ENCODE data around the gene SEPTIN1. TPM values are rescaled to one million over a fixed set of nuclear protein-coding genes. Genes with fewer than 3 reads are reported as not detected.

SEPTIN1 gene, protein sequence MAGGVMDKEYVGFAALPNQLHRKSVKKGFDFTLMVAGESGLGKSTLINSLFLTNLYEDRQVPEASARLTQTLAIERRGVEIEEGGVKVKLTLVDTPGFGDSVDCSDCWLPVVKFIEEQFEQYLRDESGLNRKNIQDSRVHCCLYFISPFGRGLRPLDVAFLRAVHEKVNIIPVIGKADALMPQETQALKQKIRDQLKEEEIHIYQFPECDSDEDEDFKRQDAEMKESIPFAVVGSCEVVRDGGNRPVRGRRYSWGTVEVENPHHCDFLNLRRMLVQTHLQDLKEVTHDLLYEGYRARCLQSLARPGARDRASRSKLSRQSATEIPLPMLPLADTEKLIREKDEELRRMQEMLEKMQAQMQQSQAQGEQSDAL
- 0.65 TPM for polyA plus RNA-seq (2013, experiment 1 of 2)
- 2.0 TPM for polyA plus RNA-seq (2013, experiment 2 of 2)

DNA sequence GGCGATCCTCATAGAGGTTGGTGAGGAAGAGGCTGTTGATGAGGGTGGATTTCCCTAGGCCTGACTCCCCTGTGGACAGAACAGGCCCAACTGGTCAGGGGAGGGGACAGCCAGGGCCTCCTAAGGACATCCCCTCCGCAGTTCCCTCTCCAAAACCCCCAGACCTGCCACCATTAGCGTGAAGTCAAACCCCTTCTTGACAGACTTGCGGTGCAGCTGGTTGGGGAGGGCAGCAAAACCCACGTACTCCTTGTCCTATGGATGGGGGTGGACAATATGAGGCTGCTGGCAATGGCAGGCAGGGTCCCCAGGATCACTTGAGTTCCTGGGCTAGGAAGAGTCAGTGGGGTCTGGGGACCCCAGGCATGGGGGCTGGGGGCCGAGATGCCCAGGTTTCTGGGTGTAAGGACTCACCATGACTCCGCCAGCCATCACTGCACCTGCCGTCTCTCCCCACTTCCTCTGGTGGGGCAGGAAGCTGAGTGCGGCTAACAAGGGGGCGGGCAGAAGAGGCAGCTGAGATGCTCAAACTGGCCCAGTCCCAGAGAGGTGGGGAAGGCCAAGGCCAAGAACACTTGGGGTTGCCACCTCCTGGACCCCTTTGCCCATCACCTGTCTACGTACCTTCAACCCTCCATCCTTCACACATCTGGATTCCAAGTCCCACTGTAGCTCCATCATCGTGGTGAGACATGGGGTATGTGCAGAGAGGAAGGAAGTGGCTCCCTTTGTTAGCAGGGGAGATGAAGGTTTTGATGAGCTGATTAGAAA lies at the start of gene SEPTIN1:
TSS of gene SEPTIN1 (minus strand) at position 451 of the 771 bp plus-strand sequence. CDS start at position 432, 19 bp downstream.
- Histone ChIP-seq H3K9me3 (ENCODE audit: insufficient read depth, low read depth, low read length) (no peaks in the 10 kb centered on the region), H3K9ac (ENCODE audit: low read depth, low read length) (no peak within 1 kb of the TSS), H3K36me3 (ENCODE audit: insufficient read depth, low read length) (no peaks in the 10 kb centered on the region), H3K4me1 (ENCODE audit: insufficient read depth, low read length) (peaks cover 2% of the 10 kb centered on the region; the same call in 1 of the 2 replicates), H3K27me3 (ENCODE audit: insufficient read depth, low read length) (no peaks in the 10 kb centered on the region), H3K4me3 (ENCODE audit: low read length) (no peak within 1 kb of the TSS), H3K27ac (ENCODE audit: low read depth, low read length) (no peak within 1 kb of the TSS)
- 87% methylated on average over 12 of the region's 12 CpGs for WGBS

DNA sequence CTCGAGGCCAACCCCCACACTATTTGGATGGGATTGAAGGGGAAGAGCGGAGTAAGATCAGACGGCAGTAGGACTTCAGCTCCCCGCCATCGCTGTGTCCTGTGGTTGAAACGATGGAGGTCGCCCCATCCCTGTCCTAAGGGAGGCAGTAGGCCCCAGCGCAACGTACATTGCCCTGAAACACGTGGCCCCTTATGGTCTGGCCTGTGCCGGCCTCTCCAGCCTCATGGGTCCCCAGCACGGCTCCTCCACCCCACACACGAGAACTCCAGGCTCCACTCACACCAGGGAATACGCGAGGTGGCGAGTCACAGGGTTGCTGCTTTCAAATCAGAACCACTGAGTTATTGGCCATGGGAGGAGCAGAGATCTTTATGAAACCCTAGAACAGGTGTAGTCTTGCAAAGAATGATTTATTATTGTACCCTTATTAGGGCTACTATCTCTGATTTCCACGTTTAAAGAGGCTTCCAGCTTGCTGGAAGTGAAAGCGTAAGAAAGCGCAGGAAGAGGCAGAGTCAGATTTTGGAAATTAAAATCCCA lies 48.1 kb upstream of the SEPTIN1 start:
- peak overlapping the region; percentile 42; the same call in 1 of the 2 replicates for H3K9ac ChIP-seq (ENCODE audit: low read depth, low read length)

DNA sequence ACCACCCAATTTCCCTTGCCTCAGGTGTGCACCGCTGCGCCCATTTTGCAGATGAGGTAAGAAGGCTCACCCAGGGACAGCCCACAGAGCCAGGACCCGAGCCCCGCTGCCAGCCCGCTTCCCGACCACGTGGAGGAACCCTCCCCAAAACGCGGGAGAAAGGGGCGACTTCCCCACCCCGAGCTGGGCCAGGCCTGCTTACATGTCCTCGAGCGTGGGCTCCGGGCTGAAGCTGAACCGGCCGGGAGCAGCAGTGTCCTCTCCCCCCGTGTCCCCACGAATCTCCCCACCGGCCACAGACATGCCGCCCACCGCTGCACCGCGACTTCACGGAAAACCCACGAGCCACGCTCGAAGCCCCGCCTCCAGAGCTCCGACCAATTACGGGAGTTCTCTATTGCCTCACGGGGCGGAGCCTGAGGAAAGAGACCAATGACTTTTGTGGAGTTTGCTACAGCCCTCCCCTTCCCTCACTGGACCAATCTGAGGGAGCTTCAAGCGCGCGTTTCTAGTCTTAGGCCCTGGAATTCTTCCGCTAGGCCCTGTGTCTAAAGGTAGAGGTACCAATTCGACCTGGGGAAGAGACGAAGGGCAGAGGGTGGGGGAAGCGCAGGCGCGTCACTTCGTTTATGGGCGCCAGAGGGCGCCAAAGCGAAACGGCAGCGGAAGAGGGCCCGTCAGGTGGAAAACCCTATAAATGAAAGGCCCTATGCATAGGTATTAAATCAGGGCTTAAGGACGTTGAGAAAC lies 47.5 kb upstream of the SEPTIN1 start, which contains the start of gene DCTPP1:
TSS of gene DCTPP1 (minus strand) at position 353 of the 750 bp plus-strand sequence. CDS start at position 303, 50 bp downstream.
- peaks cover 17% of the 10 kb centered on the region for H3K36me3 ChIP-seq (ENCODE audit: insufficient read depth, low read length)
- no peak within 1 kb of the TSS for H3K27ac ChIP-seq (ENCODE audit: low read depth, low read length)
- no peaks in the 10 kb centered on the region for H3K27me3 ChIP-seq (ENCODE audit: insufficient read depth, low read length)
- peak within 1 kb of the TSS; percentile 67 for H3K9ac ChIP-seq (ENCODE audit: low read depth, low read length)
- WGBS, result under 1% methylated on average over 49 of the region's 49 CpGs
- H3K9me3 ChIP-seq (ENCODE audit: insufficient read depth, low read depth, low read length), result no peaks in the 10 kb centered on the region
- peak within 1 kb of the TSS; percentile 73 for H3K4me3 ChIP-seq (ENCODE audit: low read length)
- peaks cover 5% of the 10 kb centered on the region; the same call in 1 of the 2 replicates for H3K4me1 ChIP-seq (ENCODE audit: insufficient read depth, low read length)

More for the DNA sequence above, 48.1 kb upstream of the SEPTIN1 start:
- Histone ChIP-seq H3K27me3 (ENCODE audit: insufficient read depth, low read length) (no peaks in the 10 kb centered on the region), H3K9me3 (ENCODE audit: insufficient read depth, low read depth, low read length) (no peaks in the 10 kb centered on the region), H3K4me1 (ENCODE audit: insufficient read depth, low read length) (peaks cover 5% of the 10 kb centered on the region; the same call in 1 of the 2 replicates), H3K36me3 (ENCODE audit: insufficient read depth, low read length) (peaks cover 17% of the 10 kb centered on the region), H3K4me3 (ENCODE audit: low read length) (peak overlapping the region; percentile 73), H3K27ac (ENCODE audit: low read depth, low read length) (no peak overlapping the region)
- WGBS, result 51% methylated on average over 19 of the region's 19 CpGs

DNA sequence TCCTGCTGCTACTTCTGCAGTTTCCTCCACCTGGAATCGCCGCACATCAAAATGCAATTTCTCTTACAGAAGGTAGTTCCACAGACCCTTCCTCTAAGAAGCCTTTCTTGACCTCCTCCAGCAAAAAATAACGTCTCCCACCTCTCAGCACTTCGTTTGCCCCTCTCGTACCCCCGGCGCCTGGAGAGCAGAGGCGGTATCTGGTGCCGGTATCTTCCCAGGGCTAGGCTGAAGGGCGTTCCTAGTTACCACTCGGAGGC lies 47.0 kb upstream of the SEPTIN1 start:
- 2% methylated on average over 11 of the region's 11 CpGs for WGBS
- H3K27me3 ChIP-seq (ENCODE audit: insufficient read depth, low read length), result no peaks in the 10 kb centered on the region
- H3K9me3 ChIP-seq (ENCODE audit: insufficient read depth, low read depth, low read length), result no peaks in the 10 kb centered on the region
- H3K9ac ChIP-seq (ENCODE audit: low read depth, low read length), result peak overlapping the region; percentile 67
- H3K4me1 ChIP-seq (ENCODE audit: insufficient read depth, low read length), result peaks cover 5% of the 10 kb centered on the region; the same call in 1 of the 2 replicates
- peak overlapping the region; percentile 73 for H3K4me3 ChIP-seq (ENCODE audit: low read length)
- H3K36me3 ChIP-seq (ENCODE audit: insufficient read depth, low read length), result peaks cover 22% of the 10 kb centered on the region
- no peak overlapping the region for H3K27ac ChIP-seq (ENCODE audit: low read depth, low read length)

DNA sequence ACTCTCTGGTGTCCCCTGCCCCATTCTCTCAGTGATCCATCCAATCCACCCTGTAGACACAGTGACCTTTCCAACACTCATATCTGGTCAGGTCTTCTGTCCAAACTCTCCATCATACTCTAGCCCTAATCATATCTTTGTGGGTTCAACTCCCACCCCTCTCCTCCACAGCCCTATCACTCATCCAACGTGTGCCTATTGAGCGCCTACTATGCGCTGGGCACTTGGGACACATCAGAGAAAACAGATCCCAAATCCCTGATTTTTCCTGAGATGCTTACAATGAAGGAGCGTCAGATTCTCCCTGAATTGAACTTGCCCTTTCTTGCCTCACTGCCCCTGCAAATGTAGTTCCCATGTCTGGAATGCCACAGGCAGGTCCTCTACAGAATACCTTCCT lies 45.7 kb upstream of the SEPTIN1 start:
- Histone ChIP-seq H3K27ac (ENCODE audit: low read depth, low read length) (no peak overlapping the region), H3K36me3 (ENCODE audit: insufficient read depth, low read length) (peaks cover 34% of the 10 kb centered on the region), H3K27me3 (ENCODE audit: insufficient read depth, low read length) (no peaks in the 10 kb centered on the region), H3K9ac (ENCODE audit: low read depth, low read length) (no peak overlapping the region), H3K4me1 (ENCODE audit: insufficient read depth, low read length) (peaks cover 5% of the 10 kb centered on the region; the same call in 1 of the 2 replicates), H3K9me3 (ENCODE audit: insufficient read depth, low read depth, low read length) (no peaks in the 10 kb centered on the region), H3K4me3 (ENCODE audit: low read length) (no peak overlapping the region)
- 96% methylated on average over 4 of the region's 4 CpGs for WGBS

DNA sequence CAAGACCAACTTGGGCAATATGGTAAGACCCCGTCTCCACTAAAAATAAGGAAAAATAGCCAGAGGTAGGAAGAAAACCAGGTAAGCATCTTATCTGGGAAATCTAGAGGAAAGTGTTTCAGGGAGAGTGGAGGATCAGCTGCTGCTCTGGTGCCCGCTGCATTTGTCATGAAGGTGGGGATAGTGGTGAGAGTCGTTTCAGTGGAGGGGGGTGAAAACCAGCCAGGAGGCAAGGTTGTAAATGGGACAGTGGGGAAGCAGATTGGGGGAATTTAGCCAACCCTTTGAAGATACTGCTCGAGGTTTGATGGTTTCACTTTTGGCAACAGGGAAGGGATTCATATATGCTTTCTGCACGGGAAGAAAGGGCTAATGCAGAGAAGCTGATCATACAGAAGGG lies 38.6 kb upstream of the SEPTIN1 start:
- Histone ChIP-seq H3K27me3 (ENCODE audit: insufficient read depth, low read length) (no peaks in the 10 kb centered on the region), H3K4me1 (ENCODE audit: insufficient read depth, low read length) (0 out of 2 replicates have a peak, but pooled peaks cover 4% of the 10 kb centered on the region), H3K9me3 (ENCODE audit: insufficient read depth, low read depth, low read length) (no peaks in the 10 kb centered on the region), H3K4me3 (ENCODE audit: low read length) (no peak overlapping the region), H3K36me3 (ENCODE audit: insufficient read depth, low read length) (peaks cover 46% of the 10 kb centered on the region), H3K9ac (ENCODE audit: low read depth, low read length) (no peak overlapping the region), H3K27ac (ENCODE audit: low read depth, low read length) (no peak overlapping the region)
- 91% methylated on average over 5 of the region's 5 CpGs for WGBS

DNA sequence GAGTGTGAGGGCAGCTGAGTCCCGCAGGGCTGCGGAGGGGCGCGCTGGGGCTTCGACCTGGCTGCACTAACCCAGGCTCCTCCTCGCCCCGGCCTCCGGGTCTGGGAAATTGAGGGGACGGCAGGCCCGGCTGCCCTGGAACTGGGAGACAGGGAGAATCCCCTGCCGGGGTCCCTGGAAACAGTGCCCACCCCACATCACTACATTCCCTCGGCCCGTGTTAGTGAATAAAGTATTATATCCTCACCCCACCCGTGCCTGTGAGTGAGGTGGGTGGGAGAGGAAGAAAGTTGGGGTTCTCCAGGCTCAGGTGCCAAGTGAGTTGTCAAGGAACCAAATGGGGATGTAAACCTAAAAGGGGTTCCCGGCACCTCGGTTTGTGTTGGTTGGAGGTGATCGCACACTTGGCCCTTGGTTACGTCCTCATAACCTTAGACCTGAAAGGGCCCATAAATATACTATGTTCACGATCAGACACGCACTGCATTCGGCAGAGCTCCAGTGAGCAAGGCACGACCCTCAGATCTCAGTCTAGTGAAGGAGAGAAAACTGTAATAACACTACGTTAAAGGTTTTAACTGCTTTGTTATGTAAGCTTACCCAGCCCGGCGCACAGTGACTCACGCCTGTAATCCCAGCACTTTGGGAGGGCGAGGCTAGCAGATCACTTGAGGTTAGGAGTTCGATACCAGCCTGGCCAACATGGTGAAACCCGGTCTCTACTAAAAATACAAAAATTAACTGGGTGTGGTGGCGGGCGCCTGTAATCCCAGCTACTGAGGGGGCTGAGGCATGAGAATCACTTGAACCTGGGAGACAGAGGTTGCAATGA lies 36.2 kb upstream of the SEPTIN1 start:
- 0 out of 2 replicates have a peak, but pooled peaks cover 4% of the 10 kb centered on the region for H3K4me1 ChIP-seq (ENCODE audit: insufficient read depth, low read length)
- H3K36me3 ChIP-seq (ENCODE audit: insufficient read depth, low read length), result peaks cover 38% of the 10 kb centered on the region
- peak overlapping the region; percentile 56 for H3K4me3 ChIP-seq (ENCODE audit: low read length)
- peak overlapping the region; percentile 83; the same call in 1 of the 2 replicates for H3K27ac ChIP-seq (ENCODE audit: low read depth, low read length)
- 64% methylated on average over 28 of the region's 31 CpGs for whole genome bisulfite sequencing
- no peaks in the 10 kb centered on the region for H3K27me3 ChIP-seq (ENCODE audit: insufficient read depth, low read length)
- H3K9ac ChIP-seq (ENCODE audit: low read depth, low read length), result peak overlapping the region; percentile 11; the same call in 1 of the 2 replicates
- H3K9me3 ChIP-seq (ENCODE audit: insufficient read depth, low read depth, low read length), result no peaks in the 10 kb centered on the region

DNA sequence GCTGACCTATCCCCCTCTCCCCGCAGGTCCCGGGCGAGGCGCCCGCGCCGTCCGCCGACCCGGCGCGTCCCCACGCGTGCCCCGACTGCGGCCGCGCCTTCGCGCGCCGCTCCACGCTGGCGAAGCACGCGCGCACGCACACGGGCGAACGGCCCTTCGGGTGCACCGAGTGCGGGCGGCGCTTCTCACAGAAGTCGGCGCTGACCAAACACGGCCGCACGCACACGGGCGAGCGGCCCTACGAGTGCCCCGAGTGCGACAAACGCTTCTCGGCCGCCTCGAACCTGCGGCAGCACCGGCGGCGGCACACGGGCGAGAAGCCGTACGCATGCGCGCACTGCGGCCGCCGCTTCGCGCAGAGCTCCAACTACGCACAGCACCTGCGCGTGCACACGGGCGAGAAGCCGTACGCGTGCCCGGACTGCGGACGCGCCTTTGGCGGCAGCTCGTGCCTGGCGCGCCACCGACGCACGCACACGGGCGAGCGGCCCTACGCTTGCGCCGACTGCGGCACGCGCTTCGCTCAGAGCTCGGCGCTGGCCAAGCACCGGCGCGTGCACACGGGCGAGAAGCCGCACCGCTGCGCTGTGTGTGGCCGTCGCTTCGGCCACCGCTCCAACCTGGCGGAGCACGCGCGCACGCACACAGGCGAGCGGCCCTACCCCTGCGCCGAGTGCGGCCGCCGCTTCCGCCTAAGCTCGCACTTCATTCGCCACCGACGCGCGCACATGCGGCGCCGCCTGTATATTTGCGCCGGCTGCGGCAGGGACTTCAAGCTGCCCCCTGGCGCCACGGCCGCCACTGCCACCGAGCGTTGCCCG lies 35.4 kb upstream of the SEPTIN1 start:
- Histone ChIP-seq H3K4me3 (ENCODE audit: low read length) (peak overlapping the region; percentile 56), H3K27ac (ENCODE audit: low read depth, low read length) (peak overlapping the region; percentile 83; the same call in 1 of the 2 replicates), H3K4me1 (ENCODE audit: insufficient read depth, low read length) (0 out of 2 replicates have a peak, but pooled peaks cover 4% of the 10 kb centered on the region), H3K27me3 (ENCODE audit: insufficient read depth, low read length) (no peaks in the 10 kb centered on the region), H3K9me3 (ENCODE audit: insufficient read depth, low read depth, low read length) (no peaks in the 10 kb centered on the region), H3K9ac (ENCODE audit: low read depth, low read length) (peak overlapping the region; percentile 64), H3K36me3 (ENCODE audit: insufficient read depth, low read length) (peaks cover 41% of the 10 kb centered on the region)
- 2% methylated on average over 140 of the region's 140 CpGs for WGBS

DNA sequence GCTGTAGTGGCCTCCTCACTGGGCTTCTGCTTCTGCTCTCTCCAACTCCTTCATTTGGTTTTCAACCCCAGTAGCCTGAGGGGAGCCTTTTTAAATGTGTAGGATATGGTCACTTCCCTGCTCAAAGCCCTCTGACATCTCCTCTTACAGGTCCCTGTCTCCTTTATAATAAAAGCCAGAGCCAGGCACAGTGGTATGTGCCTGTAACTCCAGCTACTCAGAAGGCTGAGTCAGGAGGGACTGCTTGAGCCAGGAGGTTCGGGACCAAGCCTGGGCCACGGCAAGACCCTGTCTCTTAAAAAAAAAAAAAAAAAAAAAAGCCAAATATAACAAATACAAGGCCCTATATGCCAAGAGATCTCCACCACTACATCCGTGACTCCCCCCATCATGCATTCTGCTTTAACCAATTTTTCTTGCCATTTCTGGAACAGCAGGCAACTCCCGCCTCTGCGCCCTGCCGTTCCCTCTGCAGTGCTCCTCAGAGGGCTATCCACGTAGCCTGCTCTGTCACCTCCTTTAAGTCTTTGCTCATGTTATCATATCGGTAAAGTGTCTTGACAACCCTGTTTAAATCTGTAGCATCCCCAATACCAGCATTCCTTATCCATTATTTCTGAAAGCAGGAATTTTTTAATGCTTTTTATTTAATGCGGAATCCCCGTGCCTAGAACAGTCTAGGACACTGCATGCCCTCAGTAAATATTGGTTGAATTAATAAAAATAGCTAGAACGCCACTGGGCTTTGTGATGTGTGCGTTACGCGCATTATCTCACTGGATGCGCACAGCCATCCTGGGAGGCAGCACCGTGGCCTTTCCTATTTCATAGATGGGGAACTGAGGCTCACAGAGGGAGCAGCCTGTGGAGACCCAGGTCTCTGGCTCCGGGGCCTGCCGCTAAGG lies 34.5 kb upstream of the SEPTIN1 start:
- peaks cover 41% of the 10 kb centered on the region for H3K36me3 ChIP-seq (ENCODE audit: insufficient read depth, low read length)
- peak overlapping the region; percentile 56 for H3K4me3 ChIP-seq (ENCODE audit: low read length)
- H3K27ac ChIP-seq (ENCODE audit: low read depth, low read length), result no peak overlapping the region
- no peaks in the 10 kb centered on the region for H3K27me3 ChIP-seq (ENCODE audit: insufficient read depth, low read length)
- H3K9me3 ChIP-seq (ENCODE audit: insufficient read depth, low read depth, low read length), result no peaks in the 10 kb centered on the region
- H3K9ac ChIP-seq (ENCODE audit: low read depth, low read length), result peak overlapping the region; percentile 64
- 0 out of 2 replicates have a peak, but pooled peaks cover 4% of the 10 kb centered on the region for H3K4me1 ChIP-seq (ENCODE audit: insufficient read depth, low read length)
- WGBS, result 68% methylated on average over 18 of the region's 18 CpGs
